Measurements from ENCODE around the gene BLOC1S3.

Gene BLOC1S3

GRCh38 chr19:45162608-45163143, 15.9 kb upstream of the BLOC1S3 start:
- no peak for DNase-seq

- DNase-seq, result no peak
These were observed 15.4 kb upstream of the BLOC1S3 start for GRCh38 chr19:45163156-45163555.

GRCh38 chr19:45163751-45164460, 14.7 kb upstream of the BLOC1S3 start:
- no peak for DNase-seq

GRCh38 chr19:45164577-45165335, 13.8 kb upstream of the BLOC1S3 start:
- peak; percentile 77 for DNase-seq

GRCh38 chr19:45166723-45167252, 11.8 kb upstream of the BLOC1S3 start:
- DNase-seq, result no peak

GRCh38 chr19:45168767-45169351, 9.7 kb upstream of the BLOC1S3 start:
- DNase-seq, result peak; percentile 49

GRCh38 chr19:45169602-45170001, 9.0 kb upstream of the BLOC1S3 start:
- no peak for DNase-seq

GRCh38 chr19:45170146-45171106, 8.2 kb upstream of the BLOC1S3 start:
- no peak for DNase-seq

- DNase-seq, result peak; percentile 36
These were observed 7.4 kb upstream of the BLOC1S3 start for GRCh38 chr19:45171211-45171623.

- DNase-seq, result no peak
These were observed 6.4 kb upstream of the BLOC1S3 start for GRCh38 chr19:45172173-45172572.

GRCh38 chr19:45172611-45173208, 5.9 kb upstream of the BLOC1S3 start:
- DNase-seq, result no peak

GRCh38 chr19:45173816-45174215, 4.8 kb upstream of the BLOC1S3 start:
- DNase-seq, result no peak

- DNase-seq, result no peak
These were observed 2.9 kb upstream of the BLOC1S3 start for GRCh38 chr19:45175515-45176345.

GRCh38 chr19:45177817-45178261, 745 bp upstream of the BLOC1S3 start, which contains the start of gene TRAPPC6A:
Gene TRAPPC6A, minus strand, starts transcription at chr19:45178237. Its CDS starts 19 bp downstream, at chr19:45178218.
- DNase-seq, result peak; percentile 87

GRCh38 chr19:45179072-45179891, 698 bp downstream of the BLOC1S3 start:
- DNase-seq, result peak; percentile 73

GRCh38 chr19:45179892-45180370, 1.3 kb downstream of the BLOC1S3 start:
- DNase-seq, result no peak

- no peak for DNase-seq
These were observed 2.4 kb downstream of the BLOC1S3 start for GRCh38 chr19:45180936-45181335.

GRCh38 chr19:45182758-45183157, 4.2 kb downstream of the BLOC1S3 start:
- DNase-seq, result no peak

- no peak for DNase-seq
These were observed 5.5 kb downstream of the BLOC1S3 start for GRCh38 chr19:45184115-45184514.

All from OCI-M1 (cell line).